HG03103 (cell line): ENCODE measurements around the gene CELSR2.
"Not testable (repeated sequence)": the region's sequence is repeated elsewhere in the genome, so short reads cannot be mapped to it uniquely, and the experiment has no call there.

Experiments
- ATAC-seq: cut with Tn5 transposase; IDR thresholded peaks from one replicate; pipeline ENCODE4 v1.9.1; 2021; ENCODE audit warnings: low read depth; ENCODE audit not compliant: unreplicated experiment

CELSR2 gene

DNA sequence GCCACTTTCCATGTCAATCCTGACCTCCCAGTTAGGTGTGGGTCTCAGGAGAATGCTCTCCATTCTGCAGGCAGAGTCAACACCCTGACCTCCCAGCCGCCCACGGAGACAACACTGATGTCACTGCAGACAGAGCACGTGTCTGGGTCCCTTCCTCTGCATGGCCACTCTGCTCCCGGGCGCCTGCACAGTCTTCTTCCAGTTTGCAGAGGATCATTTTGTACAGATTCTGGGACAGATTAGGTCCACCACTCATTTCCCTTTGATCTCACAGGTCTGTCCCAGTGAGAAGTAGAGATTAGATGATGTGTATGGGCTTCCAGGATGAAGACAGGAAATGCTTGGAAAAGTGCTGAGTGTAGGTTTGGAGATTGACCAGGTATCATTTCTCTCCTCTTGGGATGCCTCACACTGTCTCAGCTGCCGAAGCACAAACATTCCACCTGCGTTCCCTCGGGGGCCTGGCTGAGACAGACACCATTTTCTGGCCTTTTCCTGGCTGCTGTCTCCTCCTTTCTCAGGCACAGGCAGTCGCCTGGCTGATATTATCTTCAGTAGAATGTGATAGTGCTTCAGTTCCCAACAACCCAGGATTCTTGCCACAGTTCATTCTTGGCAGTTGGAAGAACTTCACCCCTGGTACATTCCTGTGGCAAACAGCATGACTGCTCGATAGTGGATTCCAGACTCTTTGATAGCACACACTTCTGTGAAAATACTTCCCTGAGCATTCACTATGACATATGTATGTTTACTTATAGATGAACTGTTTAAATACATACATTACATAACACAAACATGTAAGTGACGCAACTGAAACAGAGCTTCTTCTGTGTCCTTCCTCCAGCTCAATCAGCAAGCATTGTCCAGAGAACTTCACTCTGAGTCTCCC is 49.6 kb downstream of the CELSR2 start:
- no peak for ATAC-seq

DNA sequence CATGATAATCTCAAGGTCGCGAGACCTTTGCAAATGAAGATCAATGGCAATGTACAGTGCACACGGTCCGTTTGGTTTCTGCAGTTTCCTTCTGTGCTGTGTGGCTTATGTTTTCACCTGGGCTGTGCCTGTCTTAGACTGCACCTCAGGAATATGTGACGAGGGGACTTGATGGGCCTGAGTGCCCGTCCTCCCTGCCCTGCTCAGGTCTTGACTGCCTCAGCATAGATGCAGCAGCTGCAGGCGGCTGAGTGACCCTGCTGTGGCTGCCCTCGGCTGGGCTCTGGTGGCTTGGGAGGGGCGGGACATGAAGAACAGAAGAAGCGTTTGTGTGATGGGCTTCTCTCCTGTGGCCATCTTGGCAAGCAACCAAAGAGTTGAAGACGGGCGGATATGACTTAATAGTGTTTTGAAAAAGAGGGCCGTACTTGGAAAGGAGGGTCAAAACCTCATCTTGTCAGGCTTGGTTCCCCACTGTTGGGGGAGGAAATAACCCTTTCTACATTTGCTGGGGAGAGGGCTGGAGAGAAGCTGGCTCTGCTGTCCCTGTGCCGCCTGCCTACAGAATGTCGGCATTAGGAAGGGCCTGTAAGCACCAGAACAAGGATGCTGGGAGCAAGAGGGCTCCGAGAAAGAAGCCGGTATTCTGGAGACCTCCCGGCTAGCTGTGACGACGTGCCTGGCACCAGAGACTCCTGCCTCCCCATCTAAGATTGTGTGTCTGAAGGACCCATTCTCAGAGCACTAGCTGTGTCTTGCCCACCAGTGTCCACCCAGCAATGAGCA is 50.4 kb downstream of the CELSR2 start:
- no peak for ATAC-seq

DNA sequence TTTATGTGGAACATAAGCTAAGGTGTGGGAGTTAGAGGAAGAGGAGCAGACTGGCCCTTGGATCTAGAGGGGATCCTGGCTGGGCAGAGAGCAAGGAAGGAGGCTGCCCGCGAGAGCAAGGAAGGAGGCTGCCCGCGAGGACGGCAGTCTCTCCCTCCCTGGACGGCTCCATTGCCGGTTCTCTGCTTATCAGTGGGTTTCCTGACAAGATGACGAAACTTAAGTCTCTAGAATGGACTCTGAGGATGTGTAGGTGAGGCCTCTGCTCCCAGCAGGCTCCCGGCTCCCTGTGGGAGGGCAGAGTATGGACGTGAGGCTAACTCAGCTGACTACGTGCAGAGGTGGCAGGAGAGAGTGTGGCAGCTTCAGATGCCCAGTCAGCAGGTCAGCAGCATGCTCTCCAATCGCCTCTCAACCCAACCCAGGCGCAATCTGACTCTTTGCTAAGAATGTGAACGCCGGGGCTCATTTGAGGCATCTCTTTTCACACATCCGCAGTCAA is 51.4 kb downstream of the CELSR2 start:
- ATAC-seq: no peak

DNA sequence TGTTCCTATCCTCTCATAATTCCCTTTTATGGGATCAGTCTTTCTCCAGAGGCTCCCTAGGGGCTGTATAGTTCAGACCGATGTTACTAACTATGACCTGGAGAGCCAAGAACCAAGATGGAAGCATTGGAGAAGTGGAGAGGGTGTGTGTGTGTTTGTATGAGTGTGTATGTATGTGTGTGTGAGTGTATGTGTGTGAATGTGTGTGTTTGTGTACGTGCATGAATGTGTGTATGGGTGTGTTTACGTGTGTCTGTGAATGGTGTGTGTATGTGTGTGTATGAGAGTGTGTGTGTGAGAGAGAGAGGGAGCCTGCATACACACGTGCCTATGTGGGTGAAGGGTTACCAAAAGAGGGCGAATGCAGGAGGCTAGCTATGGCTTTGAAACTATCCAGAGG is 52.5 kb downstream of the CELSR2 start:
- no peak for ATAC-seq

DNA sequence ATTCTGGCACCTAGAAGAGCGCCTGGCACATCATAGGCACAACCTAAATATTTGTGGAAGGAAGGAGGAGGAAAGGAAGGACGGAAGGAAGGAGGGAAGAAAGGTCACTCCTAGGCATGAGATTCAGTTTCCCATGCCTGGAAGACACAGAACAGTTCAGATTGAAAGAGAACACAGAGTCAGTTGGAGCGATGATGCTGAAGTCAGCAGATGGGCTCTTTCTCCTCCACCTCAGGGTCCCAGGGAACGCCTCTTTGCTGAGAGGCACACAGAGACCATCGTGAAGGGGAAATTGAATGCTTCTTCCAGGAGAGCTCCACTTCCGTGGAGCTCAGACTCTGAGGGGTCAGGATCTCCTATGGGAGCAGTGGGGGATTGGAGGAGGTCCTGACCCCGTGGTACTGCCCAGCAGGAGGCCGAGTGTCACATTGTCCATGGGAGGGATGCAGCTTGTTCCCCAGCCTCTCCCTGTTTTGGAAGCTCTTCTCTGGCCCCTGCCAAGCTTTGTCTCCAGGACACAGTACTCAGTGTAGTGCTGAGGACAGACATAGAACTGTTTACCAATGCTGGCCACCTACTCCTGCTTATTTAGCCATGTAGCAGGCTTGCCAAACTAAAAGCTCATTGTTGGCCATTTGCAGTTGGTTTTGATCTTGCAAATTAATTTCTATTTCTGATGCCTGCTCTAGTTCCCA is 55.0 kb downstream of the CELSR2 start:
- no peak for ATAC-seq

DNA sequence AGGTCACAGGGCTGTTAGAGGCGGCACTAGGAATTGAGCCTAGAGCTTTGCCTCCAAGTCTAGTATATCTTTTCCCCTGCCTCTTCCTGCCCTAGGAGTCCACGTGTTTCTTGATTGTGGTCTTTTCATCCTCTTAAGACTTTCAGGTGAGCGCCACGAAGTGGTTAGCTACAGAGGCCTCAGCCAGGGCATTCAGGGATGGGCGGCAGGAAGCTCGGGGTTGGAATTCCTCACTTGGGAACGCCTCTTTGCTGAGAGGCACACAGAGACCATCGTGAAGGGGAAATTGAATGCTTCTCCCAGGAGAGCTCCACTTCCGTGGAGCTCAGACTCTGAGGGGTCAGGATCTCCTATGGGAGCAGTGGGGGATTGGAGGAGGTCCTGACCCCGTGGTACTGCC is 56.7 kb downstream of the CELSR2 start:
- ATAC-seq: not testable (repeated sequence)

DNA sequence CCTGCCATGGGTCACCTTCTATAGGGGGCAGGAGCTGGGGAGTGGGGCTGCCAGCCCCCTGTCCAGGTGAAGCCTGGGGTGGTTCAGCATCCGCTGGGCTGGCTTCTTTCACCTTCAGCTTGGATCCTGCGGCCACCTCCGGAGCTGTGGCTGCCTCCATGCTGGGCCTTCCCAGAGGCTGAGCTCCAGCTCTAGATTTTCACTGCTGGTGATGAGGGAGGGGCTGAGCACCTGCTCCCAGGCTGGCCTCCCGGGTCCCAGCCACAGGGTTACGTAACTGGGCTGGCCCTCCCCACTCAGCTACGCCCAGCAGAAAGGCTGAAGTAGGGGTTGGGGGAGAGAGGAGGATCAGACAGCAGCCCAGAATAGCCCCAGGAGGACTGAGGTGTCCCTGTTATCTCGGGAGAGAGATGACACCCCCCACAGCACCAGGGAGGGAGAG is 57.5 kb downstream of the CELSR2 start, which contains the start of gene MYBPHL:
MYBPHL (minus strand) TSS at position 180 of the 442 bp plus-strand sequence; CDS start at position 160, 20 bp downstream.
- ATAC-seq: no peak

DNA sequence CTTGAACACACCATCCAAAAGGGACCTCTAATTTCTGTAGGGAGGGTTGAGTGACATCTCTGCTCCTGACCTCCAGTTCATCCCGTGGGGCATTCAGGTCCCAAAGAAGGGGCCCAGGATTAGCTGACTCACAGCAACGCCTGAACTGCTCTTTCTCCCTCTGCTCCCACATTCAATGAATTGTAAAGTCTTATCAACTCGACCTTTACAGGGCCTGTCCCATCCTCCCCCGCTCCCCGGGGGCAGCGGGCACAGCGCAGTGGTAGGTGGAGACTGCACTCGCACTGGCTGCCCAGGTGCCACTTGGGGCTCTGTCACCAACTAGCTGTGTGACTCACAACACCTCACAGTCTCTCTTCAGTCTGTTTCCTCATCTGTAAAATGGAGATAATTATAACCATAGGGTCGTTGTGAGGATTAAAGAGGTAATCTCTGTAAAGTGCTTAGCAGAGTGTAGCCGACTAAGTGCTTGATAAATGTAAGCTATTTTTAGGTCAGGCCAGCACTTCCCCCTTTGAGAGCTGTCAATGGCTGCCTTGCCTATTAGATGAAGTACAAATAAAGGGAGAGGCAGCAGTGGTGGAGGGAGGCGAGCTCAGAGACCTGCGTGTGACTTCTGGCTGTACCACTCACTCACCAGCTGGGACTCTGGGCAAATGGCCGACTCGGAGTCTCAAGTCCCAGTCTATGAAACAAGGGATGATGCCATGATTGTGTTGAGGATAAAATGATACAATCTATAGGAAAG is 58.1 kb downstream of the CELSR2 start:
- ATAC-seq: no peak

DNA sequence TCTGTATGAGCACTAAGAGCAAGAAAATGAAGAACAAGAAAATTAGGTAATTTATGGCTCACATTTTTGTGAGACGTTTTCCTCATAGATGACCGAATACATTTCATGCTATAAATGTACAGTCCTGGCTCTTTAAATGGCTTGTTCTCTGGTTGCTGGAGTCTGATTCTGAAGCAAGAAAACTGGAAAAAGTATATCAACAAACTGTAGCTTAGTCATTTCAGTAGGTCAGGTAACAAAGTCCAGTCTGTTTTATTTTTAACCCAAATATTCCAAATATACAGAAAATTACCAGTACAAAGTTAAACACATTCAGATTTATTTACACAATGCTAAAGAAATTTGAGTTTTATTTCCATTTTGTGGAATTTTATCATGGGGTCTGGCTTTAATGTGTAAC is 60.0 kb downstream of the CELSR2 start:
- no peak for ATAC-seq

DNA sequence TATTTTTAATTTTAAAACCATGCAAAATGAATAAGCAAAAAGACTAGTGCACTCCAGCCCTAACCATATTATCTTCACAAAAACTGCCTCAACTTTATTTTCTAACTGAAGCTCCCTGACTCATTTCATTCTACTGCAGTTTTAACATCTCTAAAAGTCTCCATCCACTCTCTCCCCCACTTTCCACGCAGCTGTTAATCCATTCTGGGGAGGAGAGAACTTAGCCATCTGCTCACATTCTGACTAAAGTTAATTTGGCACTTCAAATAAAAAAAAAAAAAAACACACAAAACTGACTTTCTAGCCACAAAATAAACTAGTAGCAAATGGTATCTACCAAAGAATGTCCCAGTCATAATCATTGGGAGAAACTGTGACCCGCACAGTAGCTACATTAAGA is 62.9 kb downstream of the CELSR2 start:
- ATAC-seq: no peak

DNA sequence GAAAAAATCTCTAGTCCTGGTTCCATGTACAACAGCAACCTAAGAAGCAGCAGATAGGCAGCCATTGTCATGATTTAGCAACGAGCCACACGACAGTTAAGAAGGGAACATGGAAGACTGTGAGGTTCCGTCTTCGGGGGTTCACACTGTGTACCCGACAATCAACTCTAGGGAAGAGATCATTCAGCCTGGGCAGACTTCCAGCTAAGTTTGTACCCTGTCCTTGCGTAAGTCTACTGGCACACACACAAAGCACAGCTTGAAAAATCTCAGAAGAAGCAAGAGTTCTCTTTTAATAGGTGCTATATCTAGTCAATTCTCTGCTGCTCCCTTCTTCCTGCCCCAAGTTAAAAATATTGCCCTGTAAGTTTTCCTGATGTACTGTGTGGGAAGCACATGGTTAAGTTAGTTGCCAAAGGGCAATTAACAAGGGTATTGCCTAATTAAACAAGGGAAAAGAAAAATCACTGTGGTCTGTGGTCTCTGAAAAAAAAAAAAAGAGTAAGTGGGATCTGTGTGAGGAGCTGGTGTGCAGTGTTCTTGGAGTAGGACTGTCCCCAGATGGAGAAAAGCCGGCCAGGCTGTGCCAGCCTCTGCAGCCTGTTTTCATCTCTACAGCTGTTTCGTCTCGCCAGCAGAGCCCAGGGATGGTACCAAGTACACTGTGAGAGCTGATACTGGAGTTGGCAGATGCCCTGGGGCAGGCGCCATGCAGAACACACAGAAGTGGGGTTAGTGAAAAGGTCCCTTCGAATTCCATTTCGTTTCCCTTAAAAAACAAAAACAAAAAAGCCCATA is 63.8 kb downstream of the CELSR2 start:
- ATAC-seq: no peak

DNA sequence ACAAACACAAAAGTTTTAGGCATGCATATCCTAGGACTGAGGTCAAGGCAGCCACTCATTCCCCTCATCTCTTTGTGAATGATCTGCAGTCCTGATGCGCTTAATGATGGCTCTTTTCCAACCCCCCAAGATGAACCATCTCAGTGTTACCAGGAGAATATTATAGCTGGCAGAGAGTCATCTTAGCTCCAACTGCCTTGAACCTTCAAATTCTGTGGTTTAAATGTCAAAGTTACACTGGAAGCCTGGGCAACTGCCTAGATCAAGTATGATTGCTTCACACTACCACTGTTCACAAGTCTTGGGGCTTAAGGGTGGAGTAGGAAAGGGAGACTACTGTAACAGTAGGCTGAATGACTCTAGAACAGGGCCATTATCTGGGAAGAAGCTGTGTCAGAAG is 65.5 kb downstream of the CELSR2 start:
- no peak for ATAC-seq

DNA sequence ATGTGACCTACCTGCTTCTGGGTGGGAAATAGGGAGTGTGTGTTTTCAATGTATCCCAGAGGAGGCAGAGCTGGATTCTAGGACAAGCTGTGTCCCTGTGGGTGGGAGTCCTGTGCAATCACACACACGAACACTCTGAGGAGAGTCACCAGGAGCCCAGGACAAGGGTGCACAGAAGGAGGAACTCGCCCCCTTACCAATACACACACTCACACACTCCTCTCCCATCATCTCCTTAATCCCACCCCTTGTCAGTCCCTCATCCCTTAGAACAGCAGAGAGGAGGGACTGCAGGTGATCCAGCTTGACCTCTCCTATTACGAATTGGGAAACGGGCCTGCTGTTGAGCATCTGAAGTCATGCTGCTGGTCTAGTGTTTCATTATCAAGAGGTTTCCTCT is 65.9 kb downstream of the CELSR2 start:
- no peak for ATAC-seq

DNA sequence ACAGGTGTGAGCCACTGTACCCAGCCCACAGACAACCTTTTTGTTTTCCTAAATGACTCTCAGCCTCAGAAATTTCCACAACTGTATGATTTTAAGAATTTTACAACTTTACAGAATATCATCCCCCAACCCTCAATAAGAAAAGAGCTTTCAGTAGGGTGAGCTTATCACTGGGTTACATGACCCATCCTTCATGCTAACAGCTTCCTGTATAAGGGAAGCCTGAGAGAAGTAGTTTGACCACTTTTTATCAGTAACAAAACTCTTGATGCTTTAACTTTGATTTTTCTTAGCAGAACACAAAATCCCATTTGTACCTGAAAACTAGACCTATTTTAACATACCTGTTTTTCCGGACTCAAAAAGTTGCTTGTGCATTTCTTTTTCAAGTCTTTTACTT is 67.2 kb downstream of the CELSR2 start:
- no peak for ATAC-seq

DNA sequence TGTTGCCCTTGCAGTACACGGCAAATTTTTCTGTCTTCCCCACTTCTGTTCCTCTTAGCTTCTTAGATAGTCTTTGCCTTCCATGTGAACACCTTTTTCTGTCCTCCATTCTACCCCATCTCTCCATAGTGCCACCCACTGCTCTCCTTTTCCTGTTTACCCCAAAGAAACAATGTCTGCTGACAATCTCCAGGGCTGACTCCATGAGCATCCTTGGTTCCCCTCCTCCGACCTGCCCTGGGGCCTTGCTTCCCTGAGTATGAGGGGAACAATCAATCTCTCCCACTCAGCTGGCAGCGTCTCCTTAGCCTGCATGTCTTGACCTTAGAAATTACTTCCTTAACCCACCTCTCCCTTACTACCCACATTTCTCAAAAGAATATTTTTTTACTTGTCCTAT is 69.8 kb downstream of the CELSR2 start:
- no peak for ATAC-seq

DNA sequence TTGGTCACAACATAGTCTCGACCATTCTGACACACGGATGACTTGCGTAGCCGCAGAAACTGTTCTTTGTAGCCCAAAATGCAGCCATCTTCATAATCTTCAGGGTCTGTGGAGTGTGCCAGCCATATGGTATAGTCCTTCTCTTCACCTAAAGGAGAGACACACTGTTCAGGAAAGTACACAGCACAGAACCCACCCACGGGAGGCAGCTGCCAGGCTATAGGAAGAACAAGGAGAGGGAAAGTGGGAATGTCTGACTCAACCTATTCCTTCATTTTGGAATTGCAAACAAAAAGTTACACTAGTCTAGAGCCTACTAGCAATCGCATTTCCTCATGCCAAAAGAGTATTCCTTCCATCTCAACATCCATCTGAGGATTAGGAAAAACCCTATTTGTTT is 73.6 kb downstream of the CELSR2 start:
- ATAC-seq: no peak
